ENCODE measurements around the gene NUP153.
"Not testable (repeated sequence)": the region's sequence is repeated elsewhere in the genome, so short reads cannot be mapped to it uniquely, and the experiment has no call there.

The NUP153 gene

GRCh38 chr6:17712576-17712975, 5.9 kb upstream of the NUP153 start:
- DNase-seq: no peak

DNA sequence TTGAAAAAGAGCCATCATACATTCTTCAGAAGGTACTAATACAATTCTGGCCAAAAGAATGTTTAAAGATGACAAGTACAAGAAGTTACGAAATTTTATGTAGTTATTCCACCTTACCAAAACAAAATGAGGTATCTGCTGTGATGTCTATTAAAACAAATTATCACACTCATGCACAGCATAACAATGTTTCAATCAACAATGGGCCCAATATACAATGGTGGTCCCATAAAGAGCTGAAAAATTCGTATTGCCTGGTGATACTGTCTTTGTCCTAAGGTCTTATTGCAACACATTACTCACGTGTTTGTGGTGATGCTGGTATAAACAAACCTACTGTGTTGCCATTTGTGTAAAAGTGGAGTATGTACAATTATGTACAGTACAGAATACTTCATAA, 3.6 kb upstream of the NUP153 start:
- no peak for DNase-seq

DNA sequence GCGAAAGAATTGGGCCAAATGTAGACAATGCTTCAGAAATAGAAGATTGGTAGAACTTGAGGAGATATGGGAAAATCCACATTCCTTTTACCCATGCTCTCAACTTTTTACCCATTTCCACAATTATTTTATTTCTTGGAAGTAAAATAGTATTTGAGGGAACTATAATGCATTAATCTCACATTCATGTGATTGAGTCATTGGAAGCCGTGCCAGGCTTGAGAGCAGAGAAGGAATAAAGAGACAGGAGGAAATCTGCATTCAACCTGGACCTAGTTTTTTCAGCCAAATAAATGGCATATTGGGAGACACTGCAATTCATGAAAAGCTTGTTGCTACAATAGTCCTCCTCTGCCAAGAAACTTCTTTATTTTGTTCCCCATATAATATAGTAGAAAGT, 2.8 kb upstream of the NUP153 start:
- no peak for DNase-seq

- DNase-seq: not testable (repeated sequence)
Measured at GRCh38 chr6:17708035-17708434, 1.3 kb upstream of the NUP153 start.

DNA sequence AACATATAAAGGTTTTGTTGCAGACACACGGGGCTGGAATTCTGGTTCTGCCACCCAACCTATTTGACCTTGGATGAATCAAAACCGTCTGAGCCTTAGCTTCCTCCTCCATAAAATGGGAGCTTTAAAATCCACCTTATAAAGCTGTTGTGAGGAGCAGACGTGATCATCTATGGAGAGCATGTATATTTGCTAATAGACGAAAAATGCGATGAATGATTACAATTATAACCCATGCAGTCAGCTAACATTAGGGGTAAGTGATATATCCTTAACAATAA, 586 bp upstream of the NUP153 start:
- no peak for DNase-seq

DNA sequence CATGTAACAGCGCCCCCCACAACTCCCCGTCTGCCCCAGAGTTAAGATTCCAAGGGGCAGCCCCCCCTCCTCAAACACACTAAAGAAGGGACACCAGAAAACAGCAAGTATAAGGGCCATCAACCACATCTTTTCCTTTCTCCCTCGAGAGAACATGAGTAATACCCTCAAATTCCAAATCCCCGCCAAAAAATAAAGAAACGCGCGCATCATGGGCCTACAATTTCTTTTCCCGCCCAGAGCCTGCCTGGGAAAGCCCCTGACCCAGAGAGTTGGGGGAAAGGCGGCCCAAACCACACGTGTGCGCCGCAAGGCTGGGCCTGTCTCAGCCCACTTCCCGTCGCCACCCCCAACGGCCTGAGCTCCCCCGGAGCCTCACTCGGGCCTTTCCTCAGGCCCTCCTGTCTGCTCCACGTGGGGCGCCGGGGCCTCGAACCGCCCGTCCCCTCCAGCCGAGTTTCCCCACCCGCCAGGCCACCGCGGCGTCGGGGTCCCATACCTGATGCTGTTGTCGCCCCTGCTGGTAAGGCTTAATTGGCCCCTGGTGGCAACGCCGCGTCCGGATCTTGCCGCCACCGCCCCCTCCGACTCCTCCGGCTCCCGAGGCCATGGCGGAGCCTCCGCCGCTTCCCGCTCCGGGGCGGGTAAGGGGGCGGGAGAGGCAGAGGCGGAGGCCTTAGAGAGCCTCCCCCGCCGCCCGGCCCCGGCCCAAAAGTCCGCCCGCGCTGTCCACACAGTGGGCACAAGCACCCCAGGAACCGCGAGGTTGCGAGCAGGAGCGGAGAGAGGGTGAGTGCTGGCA, 746 bp downstream of the NUP153 start:
- DNase-seq: peak; percentile 51

DNA sequence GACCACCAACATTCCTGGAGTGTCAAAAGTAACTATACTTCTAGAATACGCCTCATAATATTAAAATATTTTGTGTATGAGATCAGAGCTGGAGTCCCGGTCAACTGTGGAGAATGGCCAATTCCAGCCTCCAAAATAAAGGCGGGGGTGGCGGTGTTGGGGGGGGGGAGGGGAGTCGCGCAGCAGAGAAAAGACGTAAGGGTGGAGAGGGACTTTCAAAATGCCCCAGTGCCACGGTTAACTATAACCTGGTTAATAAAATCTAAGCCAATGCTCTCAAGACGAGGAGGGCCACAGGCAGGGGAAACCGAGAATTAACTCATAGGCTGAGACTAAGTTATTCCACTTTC, 1.3 kb downstream of the NUP153 start:
- no peak for DNase-seq

GRCh38 chr6:17703256-17703694, 3.5 kb downstream of the NUP153 start:
- DNase-seq: no peak

GRCh38 chr6:17700421-17701416, 6.0 kb downstream of the NUP153 start:
- no peak for DNase-seq

DNA sequence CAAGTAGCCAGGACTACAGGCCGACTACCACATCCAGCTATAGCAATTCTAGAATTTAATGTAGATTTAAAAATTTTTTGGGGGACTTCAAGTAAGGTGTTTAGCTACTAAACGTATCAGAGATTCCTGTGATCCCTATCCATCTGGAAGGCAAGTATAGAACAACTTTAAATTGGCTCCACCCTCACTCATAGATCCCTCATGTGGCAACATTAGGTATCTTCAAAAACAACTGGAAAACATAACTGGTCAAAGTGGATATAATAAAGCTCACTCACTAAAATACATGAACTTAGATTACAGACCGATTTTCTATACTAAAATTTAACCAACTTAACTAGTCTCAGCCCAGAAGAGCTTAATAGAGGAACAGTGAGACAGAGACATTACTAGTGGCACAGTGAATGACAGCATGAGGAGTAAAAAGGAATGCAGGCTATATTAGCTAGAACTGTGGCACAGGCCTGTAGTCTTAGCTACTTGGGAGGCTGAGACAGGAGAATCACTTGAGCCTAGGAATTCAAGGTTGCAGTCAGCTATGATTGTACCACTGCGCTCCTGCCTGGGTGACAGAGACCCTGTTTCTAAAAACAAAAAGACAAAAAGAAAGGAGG, 14.7 kb downstream of the NUP153 start:
- DNase-seq: no peak

- DNase-seq: no peak
Measured at GRCh38 chr6:17688481-17688880, 18.2 kb downstream of the NUP153 start.

- DNase-seq: no peak
Measured at GRCh38 chr6:17687136-17687535, 19.6 kb downstream of the NUP153 start.

DNA sequence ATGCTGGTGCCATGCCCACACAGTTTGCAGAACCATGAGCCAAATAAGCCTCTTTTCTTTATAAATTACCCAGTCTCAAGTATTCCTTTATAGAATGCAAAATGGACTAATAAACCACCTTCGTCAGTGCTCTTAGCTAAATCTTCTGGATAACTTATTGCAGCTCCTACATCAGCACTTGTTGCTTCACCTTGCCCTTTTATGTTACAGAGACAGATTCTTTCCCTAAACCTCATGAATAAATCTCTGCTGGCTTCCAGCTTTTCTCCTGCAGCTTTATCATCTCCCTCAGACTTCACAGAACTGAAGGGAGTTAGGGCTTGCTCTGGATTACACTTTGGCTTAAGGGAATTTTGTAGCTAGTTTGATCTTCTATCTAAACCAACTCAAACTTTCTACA, 22.6 kb downstream of the NUP153 start:
- DNase-seq: no peak

DNA sequence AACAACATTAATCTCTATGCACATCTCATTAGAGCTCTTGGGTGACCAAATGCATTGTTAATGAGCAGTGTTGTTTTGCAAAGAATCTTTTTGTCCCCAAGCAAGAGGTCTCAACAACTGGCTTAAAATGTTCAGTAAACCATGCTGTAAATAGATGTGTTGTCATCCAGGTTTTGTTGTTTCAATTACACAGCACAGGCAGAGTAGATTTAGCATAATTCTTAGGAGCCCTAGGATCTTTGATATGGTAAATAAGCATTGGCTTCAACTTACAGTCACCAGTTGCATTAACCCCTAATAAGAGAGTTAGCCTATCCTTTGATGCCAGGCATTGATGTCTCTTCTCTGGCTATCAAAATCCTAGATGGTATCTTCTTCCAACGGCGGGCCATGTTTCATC, 23.3 kb downstream of the NUP153 start:
- no peak for DNase-seq

DNA sequence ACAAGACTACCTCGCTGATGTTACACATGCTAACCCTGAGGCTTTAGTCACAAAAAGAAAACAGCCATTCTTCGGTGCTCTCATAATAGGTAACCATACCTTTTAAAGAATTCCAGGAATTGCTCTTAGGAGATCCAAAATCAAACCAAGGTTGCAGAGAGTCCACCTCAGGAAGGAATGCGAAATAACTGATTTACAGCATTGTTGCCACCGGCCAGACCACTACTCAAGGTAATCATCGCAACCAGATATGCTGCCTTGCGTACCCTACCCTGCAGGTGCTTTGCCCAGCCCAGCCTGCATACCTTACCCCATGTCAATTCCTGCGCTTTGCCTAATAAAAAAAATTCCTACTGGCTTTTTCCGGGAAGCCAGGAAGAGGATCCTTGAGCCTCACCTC, 27.0 kb downstream of the NUP153 start:
- no peak for DNase-seq

GRCh38 chr6:17677602-17678001, 29.1 kb downstream of the NUP153 start:
- no peak for DNase-seq

DNA sequence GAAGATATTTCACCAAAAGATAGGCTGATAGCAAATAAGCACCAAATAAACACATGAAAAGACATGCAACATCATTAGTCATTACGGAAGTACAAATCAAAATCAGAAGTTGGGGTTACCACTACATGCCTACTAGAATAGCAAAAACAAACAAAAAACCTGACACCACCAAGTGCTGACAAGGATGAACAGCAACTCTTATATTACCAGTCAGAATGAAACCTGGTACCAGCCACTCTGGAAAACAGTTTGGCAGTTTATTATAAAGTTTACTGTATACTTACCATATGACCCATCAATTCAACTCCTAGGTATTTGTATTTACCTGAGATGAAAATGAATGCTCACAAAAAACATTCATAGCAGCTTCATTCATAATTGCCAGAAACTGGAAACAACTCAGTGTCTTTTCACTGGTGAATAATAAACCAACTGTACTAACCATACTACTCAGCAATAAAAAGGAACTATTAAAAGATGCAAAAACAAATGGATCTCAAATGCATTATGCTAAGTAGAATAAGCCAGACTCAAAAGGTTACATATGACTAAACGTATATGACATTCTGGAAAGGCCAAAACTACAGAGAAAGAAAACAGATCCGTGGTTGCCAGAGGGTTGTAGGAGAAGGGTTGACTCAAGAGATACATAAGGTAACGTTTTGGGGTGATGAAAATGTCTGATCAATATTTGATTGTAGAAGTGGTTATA, 33.0 kb downstream of the NUP153 start:
- no peak for DNase-seq

GRCh38 chr6:17672064-17672718, 34.5 kb downstream of the NUP153 start:
- DNase-seq: no peak

GRCh38 chr6:17666646-17667045, 40.1 kb downstream of the NUP153 start:
- no peak for DNase-seq

DNA sequence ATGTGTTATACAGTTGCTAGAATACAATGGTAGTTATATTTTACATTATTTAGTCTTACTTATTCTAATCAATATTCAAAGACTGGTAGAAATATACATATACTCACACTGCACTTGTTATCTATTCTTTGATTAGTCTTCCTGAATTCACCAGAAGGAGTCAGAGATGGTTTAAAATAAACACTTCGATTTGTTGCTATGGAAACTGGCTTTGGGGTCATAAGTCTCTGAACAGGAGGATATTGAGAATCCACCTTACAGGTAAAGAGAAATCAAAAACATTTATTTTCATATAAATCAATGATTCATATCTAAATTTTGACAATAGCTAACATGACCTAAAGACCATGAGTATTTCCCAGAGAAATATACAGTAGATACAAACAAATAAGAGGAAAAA, 41.6 kb downstream of the NUP153 start:
- no peak for DNase-seq

DNA sequence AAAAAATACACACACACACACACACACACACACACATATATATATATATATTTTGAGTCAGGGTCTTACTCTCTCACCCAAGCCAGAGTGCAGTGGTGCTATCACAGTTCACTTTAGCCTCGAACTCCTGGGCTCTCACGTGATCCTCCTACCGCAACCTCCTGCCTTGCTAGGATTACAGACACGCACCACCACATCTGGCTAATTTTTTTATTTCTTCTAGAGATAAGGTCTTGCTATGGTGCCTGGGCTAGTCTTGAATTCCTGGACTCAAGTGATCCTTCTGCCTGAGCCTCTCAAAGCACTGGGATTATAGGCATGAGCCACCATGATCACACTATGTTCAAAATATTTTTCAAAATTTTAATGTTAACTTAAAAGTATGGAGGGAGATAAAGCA, 43.5 kb downstream of the NUP153 start:
- DNase-seq: no peak

GRCh38 chr6:17662585-17662984, 44.1 kb downstream of the NUP153 start:
- no peak for DNase-seq

- no peak for DNase-seq
Measured at GRCh38 chr6:17656644-17657043, 50.1 kb downstream of the NUP153 start.

All from NCI-H2227 treated with DMSO at 0.1 percent for 48 hours (cell line).